ENCODE data around the gene PHAF1. TPM values are rescaled to one million over a fixed set of nuclear protein-coding genes. Genes with fewer than 3 reads are reported as not detected.

The PHAF1 gene
- total RNA-seq, 1 donor from 2014 or later: 12.1 TPM

DNA sequence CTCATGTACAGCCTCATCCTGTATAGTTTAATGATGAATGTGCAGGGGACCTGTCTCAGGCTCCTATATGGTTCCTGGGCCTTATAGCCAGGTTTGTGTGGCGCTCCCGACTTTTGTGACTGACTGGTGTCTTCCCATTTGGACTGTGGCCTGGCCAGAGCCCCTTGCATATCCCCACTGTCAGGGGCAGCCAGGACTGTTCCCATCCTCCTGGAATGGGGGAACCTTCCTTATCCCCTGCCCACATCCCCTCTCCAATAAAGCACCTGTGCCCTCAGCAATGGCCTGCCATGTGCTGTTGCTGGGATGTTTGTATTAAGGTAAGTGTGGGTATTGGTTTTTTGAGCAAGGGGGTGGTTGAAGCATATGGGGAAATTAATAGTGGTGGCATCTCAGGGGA lies 38.5 kb downstream of the PHAF1 start:
- ATAC-seq: no peak

DNA sequence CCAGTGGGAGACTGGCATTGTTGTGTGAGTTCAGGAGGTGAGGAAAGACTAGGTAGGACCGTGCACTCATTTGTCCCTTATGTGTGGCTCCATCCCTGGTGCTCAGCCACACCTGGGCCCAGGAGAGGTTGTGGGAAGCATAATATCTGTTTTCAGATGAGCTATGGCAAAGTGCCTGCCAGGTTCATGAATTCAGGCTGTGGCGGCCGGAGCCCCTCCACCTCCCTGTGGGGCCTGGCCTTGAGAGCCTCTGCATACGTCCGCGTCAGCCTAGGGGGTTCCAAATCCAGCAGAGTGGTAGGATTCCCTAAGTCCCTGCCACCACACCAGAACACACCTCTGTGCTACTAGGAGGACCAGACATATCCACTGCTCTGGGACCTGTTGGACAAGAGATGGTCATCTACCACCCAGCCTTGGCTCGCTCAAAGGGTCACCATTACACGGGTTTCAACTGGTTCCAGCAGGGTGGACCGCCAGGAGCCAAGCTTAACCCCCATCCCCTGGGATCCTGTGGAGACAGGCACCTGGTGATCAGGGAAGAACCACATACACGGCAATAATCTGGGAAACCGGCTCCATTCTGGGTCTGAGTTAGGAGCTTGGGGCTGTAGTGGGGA lies 39.0 kb downstream of the PHAF1 start:
- no peak for ATAC-seq

DNA sequence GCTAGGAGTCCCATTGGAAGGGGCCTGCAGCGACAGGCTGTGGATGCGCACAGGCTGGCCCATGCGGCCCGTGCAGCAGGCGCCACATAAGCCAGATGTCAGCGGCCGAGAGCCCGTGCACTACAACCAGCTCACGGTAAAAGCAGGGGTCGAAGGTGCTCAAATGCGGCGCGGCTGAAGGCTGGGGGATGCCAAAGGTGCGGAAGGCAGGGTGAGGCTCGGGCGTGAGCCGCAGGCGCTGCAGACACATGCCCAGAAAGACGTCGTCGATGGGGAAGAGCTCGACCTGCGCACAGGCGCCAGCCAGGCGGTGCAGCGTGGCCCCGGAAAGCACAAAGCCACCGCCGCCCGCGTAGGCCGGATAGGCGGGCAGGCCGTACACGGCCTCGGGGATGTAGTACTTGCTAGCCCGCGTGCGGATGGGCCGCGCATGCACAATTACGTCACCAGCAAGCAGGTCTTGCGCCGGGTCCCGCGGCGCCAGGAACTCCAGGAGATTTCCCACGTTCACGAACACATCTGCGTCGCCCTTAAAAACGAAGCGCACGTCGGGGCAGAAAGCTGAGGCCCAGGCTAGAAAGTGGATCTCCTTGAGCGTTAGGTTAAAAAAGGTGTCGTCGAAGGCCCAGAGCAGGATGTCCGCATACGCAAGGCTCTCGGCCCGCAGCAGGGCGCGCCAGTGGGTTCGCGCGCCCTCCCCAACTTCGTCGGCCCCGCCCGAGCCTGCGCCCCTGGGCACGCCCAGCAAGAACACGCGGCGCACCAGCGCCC lies 39.7 kb downstream of the PHAF1 start:
- no peak for ATAC-seq

DNA sequence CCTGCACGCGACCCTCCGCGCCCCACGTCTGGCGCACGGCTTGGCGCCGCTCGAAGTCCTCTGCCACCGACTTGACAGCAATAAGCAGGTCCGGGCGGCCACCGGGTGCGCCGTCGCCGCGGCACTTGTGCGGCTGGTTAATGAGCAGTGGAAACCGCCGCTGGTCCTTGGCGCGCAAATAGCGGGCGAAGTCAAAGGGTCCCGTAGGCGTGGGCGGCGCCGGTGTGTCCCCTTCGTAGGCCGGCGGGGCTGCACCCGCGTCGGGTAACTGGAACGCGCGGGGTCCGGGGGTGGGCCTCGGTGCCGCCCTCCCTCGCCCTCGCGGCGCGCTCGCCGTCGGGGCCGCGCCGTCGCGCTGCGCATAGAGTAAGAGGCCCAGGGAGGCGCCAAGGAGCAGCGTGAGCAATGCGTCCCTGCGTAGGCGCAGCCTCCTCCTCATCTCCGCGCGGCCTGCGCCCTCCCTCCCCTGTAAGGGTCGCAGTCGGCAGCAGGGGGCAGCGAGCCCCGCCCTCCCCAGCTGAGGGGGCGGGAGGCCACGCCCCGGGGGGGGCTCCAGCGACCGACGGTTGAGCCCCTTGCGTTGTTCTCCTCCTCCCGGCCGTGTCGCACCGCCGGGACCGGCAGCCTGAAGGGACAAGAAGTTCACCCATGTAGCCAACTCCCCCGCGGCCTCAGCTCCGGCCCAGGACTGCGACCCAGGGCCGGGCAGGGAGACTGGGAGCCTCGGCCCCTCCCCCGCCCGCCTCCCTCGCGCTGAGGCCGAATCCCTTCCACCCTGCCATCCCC lies 40.5 kb downstream of the PHAF1 start:
- ATAC-seq: peak; percentile 57

DNA sequence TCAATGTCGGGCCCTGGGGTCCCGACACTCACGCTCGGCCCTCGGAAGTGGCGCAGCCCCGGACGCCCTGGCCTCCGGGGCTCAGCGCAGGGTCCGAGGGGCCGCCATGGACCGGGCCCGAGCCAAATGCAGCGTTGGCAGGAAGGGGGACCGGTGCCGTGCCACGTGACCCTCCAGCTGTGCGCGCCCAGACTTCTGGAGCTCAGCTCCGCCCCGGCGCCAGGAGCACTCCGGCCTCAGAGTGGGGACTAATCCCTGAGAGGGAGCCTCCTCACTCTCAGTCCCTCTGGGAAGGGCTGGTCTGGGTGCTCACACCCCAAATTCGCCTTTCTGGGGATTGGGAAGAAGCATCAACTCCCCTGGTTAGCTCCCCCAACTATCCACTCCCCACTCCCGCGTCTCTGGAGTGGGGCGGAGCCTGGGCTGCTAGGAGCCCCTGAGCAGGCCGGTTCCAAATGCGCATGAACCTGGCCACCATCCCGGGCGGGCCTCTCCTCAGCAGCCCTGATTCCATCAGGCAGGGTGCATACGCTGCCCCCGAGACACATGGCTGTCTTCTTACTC lies 41.2 kb downstream of the PHAF1 start, which contains the start of gene B3GNT9:
Gene B3GNT9 (minus strand): TSS at position 166 of the 564 bp plus-strand sequence. CDS start 513 bp downstream, outside the sequence.
- peak; percentile 53 for ATAC-seq

DNA sequence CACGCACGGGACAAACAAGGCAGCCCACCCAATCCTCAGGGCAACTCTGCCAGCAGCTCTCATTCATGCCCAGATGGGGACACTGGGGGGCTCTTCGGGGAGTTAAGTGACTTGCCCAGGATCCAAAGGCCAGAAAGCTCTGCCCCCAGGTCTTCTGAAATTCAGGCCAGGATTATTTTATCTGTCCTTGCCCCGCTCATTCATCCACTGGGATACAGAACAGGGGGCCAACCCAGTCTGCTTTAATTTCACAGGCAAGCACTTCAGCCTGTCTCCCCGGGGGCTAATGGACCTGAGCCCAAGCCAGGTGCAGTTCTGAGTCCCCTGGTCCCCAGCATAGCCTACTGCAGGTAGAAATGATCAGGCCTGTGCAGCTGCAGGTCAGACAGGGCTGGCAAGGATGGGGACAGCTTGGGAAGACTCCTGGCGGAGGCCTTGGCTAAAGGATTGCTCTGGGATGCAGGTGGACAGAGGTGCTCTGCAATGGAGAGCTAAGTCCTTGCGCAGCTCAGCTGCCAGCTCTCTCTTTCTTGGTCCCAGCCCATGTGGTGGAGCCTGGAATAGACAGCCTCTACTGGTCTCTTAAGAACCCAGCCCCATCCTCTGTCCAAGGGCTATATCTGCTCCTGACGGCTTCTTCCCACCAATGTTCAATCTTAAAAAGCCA lies 41.8 kb downstream of the PHAF1 start:
- ATAC-seq: no peak

DNA sequence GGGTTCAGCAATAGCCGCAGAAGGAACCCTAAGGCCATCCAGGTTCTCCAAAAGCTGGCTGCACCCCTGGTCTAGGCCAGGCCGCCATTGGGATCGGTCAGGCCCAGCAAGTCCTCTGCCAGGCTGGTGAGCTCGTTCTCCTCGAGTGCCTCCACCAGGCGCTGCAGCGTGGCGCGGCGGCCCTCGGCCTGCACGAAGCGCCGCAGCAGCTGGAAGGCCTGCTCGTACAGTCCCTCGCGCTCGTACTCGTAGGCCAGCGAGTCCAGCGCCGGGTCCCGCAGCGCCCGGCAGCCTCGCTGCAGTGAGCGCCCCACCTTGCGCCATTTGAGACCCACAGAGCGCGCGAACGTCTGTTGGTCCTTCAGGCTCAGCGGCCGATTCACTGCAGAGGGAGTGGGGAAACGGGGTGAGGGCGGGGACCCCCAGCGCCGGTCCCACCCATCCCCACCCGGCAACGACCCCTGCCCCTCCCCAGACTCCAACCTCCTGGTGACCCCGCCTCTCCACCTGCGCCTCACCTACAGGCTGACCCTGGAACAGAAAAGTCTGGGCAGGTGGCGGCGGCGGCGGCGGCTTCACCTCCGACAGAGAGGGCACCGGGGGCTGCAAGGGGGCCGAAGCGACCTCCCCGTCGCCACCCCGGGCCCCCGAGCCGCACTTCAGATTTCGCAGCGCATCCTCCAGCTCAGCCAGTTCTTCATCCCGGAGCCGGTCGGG lies 45.0 kb downstream of the PHAF1 start:
- no peak for ATAC-seq

DNA sequence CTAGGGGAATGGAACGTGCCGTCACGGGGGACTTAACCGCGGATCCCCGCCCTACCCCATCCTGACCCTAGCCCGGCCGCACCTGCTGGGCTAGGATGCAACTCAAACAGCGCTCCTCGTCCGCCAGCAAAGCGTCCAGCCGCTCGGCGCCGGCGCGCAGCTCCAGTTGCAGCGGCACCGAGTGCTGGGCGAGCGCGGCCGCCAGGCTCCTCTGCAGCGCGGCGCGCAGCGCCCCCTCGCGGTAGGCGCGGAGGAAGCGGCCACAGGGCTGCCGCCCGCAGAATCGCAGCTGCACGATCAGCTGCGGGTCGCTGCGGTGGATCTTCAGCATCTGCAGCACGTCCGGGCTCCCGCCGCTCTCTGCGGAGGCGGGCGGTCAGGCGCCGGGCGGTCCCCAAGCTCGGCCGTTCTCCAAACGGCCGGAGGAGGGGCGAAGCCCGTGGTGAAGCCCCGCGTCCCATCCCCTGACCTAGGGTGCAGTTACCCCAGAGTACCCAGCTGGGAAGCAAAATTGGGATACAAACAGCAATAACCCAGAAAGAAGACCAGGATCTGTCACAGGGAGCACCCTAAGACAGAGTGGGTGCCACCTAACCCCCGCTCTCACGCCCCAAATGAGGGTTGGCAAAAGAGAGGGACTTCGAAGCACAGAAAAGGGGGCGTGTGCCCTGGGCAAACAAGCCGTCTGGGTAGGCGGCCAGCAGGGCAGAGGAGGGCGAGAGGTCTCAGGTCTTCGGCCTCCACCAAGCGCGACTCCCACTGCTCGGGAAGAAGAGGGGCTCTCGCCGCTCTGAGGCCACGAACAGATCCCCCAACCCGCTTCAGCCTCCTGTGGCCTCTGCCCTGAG lies 45.8 kb downstream of the PHAF1 start:
- ATAC-seq: peak; percentile 58

DNA sequence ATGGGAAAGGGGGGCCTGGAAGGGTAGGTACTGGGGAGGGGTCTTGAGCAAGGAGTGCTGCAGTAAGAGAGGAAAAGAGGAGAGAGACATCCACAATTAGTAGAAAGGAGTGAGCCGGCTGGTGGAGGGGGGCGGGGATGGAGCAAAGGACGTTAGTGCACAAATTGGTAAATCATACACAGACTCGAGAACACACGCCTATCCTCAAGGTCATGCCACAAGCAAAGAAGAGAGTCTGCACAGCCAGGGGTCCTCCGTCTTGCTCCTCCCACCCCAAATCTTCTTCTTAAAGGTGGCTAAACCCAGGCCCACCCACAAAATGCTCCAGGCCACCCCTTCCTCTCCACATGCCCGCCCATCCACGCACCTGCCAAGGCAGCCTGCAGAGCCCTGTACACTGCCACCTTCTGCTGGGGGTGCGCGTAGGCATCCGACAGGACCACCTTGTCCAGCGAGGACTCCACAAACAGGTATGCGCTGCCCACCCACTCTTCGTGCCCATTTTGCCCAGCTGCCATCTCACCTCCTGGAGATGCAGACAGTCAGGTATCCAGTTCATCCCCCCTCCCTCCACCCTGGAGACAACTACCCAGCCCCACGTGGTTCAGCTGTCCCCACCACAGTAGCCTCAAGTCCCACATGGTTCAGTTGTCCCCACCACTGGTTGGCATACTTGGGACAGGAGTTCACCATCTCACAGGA lies 46.6 kb downstream of the PHAF1 start:
- ATAC-seq: no peak

DNA sequence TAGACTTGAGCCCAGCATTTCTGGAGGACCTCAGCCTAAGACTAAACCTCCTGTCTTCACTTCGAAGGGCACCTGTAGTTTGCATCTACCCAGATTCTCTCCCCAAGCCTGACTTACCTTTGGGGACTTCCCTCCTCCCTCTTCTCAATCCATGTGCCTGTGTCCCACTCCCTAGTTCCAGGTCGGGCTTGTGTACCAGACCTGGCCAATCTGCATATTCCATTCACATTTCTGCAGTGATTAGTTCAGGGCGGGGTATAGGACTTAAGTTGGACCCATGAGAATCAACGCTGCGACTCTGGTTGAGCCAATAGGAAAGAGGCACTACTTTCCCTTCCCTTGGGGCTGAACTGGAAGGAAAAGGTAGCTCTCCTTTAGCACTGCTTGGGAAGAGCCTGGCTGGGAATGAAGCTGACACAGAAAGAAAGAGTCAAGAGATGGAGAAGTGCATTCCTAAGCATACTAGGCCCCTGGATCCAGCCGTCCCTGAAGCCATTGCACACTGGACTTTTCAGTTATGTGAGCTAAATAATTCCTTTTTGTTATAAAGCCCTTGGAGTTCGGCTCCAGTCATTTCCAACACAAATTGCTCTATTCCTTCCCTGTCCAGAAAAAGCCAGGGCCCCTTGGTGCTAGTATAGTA lies 47.5 kb downstream of the PHAF1 start:
- no peak for ATAC-seq

DNA sequence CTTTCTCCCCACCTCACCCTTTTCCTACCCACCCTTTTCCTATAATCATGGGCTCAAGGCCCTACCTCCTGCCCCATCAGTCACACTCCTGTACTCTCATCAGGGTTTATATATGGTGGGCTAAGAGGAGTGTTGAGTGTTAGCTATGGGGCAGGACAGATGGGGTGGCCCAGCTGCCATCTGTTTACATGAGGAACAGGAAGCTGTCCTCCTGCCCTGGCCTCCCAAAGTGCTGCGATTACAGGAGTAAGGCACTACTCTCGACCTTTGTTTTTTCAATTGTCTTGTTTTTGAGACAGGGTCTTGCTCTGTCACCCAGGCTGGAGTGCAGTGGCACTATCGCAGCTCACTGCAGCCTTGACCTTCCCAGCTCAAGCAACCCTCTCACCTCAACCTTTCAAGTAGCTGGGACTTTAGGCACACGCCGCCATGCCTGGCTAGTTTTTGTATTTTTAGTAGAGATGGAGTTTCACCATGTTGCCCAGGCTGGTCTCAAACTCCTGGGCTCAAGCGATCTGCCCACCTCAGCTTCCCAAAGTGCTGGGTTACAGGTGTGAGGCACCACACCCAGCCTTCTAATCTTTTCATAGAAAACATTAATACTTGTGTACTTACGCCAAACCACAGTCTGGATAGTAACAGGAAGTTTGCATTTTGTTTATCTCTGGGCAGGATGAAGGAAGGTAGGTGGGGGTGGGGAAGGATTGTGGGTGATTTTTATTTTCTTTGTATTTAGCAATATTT lies 48.3 kb downstream of the PHAF1 start:
- no peak for ATAC-seq

DNA sequence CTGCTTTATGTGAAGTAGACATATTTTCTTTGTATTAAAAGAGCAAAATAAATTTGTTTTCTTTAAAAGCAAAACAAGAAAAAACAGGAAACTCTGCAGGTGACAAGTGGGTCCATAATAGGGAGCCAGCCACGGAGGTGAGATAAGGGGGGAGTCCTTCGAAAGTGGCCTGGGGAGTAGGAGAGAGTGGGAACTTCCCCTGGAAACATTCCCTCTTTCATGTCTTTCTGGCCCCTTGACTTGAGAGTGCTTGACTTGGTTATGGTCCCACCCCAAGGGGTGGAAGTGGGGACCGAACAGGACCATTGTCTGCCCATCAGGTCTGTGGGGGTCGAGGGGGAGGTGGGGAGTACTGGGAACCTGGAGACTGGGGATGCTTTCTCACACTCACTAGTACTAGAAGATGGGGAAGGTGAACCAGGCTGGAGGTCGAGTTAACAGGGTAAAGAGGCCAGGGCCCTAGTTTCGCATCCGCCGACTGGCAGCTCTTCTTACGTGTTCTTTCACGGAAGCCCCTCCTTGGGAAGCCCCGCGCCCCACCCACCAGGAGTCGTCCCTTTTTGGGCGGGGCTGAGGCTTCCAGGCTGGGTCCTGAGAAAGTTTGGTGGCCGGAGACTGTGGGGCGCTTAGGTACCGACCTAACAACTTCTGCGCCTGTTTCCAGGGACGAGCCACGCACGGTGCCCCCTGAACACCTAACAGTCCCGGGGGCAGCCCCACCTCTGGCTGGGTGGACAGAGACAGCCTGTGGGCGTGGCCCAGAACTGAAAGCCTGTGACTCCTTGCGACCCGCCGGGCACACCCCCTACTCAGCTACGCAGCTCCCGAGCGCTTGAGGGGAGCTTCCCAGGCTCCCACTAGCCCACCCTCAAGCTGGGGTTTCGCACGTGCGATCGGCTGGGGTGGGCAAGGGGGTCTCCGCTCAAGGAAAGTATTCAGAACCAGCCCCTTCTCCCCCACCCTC lies 49.2 kb downstream of the PHAF1 start:
- peak; percentile 25 for ATAC-seq

DNA sequence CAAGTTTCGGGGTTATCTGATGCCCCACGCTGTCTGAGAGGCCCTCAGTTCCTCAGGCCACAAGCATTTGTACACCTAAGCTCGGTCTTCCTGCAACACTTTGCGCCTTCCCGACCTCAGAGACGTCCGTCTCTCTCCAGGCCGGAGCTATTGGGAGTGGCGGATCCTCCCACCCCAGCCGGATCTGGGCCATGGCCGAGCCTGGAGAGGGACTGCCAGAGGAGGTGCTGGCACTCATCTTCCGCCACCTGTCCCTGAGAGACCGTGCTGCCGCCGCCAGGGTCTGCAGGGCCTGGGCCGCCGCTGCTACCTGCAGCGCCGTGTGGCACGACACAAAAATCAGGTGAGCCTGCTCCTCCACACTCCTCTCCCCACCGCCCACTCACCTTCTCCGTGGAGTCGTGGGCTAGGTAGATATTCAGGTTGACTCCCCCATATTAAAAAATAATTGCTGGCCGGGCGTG lies 51.9 kb downstream of the PHAF1 start:
- ATAC-seq: no peak

DNA sequence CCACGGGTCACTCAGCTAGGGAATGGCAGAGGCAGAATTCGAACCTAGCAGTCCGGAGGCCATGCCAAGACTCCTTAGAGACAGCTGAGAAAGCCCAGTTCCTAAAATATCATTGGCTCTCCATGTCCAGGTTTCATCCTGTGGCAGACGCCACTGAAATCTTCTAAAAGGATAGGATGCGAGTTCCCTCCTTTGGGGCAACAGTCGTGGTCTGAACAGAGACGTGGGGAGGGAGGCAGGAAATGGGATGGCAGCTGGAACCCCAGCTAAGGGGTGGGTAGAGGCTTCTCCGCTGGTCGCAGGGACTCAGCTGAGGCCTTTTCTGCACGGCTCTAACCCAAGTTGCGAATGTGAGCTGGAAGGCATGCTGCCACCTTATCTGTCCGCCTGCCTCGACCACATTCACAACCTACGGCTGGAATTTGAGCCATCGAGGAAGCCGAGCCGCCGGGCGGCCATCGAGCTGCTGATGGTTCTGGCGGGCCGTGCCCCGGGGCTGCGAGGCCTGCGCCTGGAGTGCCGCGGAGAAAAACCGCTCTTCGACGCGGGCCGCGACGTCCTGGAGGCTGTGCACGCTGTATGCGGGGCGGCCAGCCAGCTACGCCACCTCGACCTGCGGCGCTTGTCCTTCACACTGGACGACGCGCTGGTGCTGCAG lies 52.9 kb downstream of the PHAF1 start:
- ATAC-seq: no peak

DNA sequence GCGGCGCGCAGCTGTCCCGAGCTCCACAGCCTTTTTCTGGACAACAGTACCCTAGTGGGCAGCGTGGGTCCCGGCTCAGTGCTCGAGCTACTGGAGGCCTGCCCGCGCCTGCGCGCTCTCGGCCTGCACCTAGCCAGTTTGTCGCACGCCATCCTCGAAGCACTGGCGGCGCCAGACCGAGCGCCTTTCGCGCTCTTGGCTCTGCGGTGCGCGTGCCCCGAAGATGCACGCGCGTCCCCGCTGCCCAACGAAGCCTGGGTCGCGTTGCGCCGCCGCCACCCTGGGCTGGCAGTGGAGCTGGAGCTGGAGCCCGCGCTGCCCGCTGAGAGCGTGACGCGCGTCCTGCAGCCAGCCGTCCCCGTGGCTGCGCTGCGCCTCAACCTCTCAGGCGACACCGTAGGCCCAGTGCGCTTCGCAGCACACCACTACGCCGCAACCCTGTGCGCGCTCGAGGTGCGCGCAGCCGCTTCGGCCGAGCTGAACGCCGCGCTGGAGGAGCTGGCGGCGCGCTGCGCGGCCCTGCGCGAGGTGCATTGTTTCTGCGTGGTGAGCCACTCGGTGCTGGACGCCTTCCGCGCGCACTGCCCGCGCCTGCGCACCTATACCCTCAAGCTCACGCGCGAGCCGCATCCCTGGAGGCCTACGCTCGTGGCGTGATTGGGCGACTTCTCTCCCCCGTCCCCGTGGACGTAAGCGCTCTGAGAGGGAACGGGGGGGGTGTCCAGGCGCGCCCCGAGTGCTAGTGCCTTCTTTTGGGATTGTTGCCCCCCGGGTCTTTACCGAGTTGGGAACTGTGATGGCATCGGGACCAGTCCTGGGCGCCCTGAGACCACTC lies 53.6 kb downstream of the PHAF1 start:
- ATAC-seq: peak; percentile 34

DNA sequence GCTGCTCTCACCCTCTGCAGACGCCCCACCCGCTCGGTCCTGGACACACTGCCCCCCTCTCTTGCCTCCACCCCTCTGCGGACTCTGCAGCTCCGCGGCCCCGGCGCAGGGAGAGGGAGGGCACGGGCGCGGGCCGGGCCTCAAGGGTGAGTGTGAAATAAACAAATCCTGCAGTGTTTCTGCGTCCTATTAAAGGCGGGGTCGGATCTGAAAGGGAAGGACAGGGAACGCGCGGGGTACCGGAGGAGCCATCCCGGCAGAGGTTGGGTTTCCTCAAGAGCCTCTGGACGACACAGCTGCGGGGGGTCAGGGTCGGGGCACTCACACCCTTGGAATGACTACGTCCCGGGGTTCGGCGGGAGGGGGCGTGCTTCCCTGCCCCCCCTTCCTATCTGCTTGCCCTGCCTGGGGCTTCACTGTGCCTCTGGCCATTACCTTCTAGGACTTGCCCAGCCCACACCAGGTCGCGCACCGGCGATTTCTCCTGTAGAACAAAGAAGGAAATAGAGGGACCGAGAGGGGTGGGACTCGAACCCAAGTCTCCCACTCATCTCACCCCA lies 54.3 kb downstream of the PHAF1 start:
- no peak for ATAC-seq
